ENCODE measurements around the gene CACNA1C.

Gene CACNA1C

DNA sequence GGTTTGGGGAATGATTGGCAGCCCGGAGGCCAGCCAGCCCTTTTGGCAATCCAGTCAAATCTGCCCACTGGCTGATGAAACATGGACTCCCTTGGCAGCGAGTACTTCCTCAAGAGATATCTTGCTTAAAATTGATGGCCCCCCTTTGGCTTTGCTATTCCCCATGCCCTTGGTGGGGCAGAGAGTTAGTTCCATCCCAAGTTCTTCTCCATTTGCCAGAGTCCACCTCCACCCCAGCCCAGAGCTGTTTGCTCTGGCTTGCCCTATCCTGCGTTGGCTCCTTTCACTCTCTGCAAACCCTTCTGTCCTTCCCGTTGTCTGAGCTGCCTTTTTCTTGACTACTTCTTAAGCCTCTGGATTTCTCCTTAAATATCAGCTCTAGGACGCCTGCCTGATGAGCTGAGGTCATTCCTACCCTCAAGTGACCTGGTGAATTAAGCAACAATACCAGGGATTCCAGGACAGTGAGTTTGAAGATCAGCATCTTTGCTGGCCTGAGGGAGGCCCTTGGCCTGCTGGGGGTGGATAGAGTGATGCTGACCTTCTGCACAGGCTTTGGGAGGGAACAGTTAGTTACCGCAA, 212.0 kb downstream of the CACNA1C start:
- DNase-seq: no peak

DNA sequence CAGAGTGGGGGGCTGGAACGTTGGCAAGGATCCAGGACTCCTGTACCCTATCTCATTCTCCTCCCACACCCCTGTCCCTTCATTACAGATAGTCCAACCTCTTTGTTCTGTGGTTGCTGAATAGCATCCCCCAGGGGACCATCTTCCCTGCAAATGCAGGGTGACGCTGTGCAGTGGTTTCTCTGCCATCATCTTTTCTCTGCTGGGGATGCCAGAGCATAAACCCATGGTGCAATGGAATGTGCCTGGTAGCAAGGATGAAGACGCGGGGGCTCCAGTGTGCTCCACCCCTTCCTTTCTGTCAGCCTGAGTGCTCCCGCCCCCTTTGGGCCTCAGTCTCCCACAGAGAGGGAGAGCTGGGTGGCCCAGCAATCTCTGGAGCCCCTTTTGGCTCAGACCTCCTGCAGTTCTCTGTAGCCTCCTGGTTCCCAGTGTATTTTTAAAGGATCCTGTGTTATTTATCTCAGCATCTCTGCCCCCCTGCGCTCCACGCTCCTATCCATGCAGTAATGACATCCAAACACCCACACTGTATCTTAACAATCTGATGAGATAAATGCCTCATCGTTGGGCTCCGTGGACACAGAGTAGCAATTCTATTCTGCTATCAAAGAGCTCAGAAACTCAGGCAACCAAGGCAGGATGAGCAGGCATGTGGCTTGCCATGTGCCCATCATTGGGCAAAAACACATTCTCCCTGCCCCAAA, 212.8 kb downstream of the CACNA1C start:
- DNase-seq: no peak

DNA sequence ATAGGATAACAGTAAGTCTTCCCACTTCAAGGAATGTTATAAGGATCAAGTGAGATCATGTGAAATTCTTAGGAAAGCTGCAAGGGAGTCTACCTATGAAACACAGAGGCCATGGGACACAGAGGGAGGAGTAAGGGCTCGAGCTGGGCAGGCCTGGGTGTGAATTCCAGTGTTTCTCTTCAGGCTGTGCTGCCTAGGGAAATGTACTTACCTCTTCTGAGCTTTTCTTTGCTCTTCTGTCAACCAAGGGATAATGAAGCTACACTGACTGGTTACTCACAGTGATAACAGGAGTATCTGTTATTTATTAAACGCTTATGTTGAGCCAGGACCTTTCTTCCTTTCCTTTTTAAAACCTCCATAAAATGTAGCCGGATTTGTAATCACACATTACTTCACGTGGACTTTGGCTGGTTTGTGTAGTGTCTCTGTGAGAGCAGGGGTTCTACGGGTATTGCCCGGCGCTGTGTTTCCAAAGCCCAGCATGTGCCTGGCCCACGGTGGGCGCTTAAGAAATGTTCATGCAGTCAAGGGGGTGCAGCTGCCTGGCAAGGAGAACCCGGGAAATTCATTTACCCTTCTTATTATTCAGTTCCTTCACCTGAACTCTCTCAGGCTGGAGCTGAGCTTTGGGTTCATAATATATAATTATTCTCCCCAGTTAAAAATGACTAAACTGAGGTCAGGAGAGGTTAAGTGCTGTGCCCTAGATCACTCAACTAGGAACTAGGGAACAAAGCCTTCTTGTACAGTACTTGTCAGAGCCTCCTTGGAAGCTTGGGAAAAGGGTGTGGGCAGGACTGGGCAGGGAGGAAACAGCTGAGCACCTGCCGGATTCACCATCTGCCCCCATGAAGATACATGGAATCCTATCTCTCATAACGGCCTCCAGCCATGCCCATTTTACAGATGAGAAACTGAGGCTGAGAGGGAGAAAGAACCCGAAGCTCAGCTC, 214.2 kb downstream of the CACNA1C start:
- no peak for DNase-seq

DNA sequence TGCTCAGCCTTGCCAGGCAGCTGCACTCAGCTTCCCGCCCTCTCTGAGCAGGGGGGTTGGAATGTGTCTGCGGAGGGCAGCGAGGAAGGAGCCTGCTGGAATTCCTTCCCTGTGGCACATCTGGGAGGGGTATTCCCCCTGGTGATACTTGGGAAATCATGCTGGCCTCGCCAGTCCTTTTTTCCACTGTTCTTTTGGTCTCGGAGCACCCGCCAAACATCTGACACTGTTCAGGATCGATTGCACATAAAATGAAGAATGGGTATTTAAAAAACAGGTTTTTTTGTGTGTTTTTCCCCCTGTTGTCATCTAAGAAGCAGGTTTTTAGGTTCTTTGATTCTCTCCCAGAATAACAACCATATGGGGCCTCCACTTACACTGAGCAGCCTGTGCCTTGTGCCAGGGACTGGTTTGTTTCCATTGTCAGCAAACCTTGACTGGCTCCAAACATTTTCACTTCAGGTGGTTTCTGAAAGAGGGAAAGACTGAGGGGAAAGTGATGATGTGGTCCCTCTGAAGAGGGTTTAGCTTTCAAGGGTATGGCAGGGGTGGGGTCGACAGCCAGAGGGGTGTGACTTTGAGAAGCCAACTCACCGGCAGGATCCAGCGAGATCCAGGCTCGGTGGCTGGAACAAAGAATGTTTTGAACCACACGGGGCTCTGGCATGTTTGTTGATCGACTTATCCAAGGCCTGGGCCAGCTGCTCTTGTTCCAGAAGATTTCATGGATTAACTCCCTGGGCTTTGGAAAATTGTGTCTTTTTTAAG, 215.1 kb downstream of the CACNA1C start:
- no peak for DNase-seq

DNA sequence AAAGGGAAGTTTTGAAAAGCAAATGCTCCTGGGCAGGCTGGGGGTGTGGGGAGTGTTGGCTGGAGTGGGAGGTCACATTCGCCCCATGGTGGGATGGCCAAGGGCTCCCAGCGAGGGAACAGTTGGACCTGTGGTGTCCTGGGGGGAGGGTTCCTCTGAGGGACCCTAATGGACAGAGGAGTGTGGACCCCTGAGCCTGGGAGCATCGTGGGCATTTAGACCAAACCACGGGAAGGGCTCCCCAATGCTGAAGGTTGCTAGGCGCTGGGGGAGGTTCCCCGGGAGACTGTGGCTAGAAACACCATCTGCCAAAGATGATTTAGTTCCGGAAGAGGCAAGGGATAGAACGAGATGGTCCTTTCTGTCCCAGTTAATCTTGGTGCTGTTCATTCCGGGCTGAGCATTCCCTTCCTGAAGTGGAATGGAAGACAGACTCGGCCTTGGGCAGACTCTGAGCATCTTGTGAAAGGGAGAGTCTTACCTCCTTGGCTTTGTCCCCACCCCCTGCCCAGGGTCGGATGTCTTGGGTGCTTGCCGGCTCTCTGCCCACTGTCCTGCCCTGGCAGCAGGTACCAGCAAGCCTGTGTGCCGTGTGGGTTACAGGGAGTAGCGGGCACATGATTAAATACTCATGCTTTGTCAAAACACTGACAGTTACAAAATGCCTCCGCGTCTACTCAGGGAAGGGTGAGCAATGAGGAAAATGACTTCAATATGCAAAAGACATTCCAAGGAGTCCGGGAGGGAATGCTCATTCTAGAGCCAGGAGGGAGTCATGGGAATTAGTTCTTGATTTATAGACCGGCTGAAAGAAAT, 215.9 kb downstream of the CACNA1C start:
- DNase-seq: no peak

DNA sequence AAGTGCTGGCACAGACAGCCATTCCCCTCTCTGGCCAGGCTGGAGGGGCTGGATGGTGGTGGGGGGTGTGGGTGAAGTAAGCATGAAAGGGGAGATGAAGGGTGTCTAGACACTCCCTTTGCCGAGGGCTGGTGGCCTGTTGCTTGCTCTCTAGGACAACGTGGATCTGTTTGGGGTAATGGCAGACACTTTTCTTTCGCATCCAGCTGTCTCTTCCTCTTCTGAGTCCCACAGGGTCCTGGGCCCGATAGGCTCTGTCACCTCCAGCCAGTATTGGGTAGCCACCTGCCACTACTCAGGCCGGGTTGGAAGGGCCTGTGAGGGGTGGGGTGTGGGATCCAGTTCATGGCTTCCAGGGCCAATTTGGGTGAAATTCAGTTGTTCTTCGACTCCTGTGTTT, 218.1 kb downstream of the CACNA1C start:
- DNase-seq: no peak

DNA sequence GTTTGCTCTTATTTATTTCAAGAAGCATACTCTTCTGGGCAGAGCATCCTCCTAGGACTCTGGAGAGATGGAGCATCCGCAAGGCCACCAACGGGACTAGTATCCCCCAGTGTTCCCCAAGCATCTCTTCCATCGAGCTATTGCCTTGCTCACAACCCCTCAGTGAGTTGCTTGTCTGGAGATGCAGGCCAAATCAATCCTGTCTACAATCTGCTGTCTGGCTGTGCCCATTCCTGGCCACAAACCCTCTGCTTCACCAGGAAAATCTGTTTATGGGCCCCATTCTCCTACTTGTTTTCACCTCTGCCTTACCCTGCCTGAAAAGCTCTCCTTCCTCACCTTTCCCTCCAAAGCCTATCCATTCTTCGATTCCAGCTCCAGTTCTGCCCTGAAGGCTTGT, 219.2 kb downstream of the CACNA1C start:
- no peak for DNase-seq

DNA sequence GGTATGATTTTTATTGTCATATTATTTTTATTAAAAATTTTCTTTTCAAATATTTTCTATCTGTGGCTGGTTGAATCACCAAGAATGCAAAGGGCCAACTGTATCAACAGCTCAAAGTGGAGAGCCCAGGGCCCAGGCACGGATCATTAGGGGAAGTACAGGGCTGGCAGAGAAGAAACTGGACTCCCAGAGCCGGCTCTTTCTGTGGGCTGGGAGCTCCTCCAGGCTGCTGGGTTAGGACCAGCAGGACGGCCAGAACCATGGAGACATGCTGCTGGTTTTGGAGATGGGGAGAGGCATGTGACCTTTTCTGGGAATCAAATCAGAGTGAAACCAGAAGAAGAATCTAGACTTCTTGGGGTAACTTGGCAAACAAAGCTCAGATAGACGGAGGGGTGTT, 220.5 kb downstream of the CACNA1C start:
- DNase-seq: no peak

DNA sequence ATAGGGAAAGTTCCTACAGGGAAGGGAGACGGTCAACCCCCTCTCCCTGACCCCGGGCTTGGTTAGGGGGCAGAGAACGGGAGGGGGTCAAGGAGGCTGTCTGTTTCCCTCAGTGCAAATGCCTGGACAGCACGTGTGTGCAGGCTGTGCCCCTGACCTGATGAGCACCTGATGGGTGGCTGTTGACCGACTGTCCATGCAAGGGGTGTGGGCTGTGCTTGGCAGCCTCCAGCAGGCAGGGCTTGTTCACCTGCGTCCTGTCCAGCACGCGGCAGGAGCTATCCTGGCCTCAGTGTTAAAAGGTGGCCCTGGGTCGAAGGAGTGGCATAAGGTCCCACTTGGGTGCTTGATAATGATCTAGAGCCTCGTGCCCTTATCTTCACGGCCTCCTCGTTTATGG, 221.0 kb downstream of the CACNA1C start:
- DNase-seq: no peak

DNA sequence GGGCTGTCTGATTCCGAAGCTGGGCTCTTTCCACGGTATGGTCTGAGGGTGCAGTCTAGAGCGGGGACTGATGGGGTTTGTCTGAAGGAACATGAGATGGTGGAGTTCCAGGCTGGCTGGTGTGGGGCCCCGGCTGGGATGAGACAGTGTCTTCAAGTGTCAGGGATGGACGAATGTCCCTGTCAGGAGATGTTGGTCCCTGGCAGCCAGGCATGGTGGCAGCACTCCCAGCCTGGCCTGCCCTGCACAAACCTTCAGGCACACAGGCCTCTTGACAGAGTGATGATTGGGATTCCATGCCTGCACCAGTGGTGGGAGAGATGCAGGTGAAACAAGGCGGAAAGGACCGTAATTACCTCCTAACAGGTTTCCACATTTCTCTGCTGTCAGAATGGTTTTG, 221.9 kb downstream of the CACNA1C start:
- DNase-seq: no peak

DNA sequence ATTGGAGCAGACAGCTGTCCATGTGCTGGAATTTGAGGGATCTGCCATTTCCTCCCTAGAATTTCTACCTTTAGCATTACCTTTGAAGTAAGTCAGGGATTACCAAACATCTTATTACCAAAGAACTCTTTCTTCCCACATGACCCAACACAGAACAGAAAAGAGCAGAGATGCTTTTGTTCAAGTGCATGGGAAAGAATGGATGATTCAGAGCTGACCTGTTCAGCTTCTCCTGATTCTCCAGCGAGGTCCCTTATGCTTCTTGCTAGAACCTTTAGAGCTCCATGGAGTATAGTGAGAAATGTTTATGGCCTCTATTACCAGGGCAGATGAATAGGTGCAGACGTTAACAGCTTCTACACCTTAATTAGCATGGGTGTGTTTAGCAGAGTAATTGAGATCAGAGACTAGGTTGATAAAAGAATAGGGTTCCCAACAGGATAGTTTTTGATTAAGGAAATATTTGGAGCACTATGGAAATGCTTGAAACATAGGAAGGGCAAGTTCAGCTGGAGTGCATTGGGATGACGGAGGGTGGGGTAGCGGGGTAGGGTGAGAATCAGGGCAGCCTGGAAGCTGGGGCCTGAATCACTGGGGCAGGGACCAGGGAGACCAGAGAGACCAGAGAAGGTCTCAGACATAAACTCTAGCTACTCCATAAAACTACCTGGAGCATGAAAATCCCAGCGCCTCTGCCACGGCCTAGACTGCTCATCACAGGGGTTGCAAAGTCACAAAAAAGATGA, 223.7 kb downstream of the CACNA1C start:
- no peak for DNase-seq

DNA sequence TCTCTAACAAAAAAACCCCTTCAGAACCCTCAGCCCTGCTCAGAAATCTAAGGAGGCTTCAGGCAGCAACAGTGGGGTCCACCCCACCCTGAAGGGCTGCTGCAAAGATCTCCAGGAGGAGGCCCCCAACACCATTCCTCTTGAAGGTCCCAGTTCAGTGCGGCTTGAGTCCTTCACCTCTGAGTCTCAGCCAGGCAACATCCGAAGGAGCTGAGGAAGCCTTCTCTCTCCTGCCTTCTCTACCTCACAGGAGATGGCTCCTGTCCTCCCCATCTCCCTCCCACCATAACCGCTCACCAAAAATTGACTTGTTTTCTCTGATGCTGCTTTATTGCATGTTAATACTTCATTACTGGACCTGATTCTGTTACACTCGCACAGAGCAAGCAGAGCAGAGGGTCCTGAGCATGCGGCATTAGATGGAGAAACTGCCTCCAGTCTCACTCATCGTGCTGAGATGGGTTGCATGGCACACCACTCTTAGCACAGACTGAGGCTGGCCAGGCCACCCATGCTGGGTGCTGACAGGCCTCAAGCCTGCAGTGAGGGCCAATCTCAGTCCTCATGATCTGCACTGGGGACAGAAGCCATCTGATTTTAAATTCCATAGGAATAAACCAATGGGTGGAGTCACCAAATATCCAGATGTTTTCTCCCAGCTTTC, 224.8 kb downstream of the CACNA1C start:
- DNase-seq: no peak

DNA sequence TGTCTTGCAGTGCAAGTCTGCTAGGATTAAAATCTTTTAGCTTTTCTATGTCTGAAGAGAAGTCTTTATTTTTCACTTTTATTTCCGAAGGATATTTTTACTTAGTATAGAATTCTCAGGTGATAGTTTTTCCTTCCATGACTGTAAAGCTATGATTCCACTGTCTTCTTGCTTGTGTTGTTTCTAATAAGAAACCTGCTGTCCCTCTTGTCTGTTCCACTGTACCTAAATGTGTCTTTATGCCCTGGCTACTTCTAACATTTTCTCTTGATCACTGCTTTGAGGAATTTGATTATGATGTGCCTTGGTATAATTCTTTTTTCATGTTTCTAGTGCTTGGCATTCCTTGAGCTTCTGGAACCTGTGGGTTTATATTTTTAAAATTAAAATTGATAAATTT, 228.7 kb downstream of the CACNA1C start:
- DNase-seq: no peak

DNA sequence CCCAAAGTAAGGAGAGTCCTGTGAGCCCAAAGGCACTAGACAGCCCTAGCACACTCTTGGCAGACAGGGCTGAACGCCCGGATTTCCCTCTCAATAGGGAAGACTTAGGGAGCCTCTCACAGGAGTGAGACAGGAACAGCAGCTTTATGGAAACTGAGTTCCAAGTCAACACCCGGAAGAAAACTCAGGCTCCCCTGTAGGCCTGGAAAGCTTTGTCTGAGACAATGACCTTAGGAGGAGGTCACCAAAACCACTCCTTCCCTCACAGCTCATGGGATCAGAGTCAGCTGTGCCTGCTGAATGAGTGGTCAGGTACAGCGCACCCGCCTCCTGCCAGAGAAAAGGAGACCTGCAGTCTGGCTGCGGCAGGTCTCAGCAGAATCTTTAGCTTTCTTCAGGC, 229.5 kb downstream of the CACNA1C start:
- DNase-seq: no peak

DNA sequence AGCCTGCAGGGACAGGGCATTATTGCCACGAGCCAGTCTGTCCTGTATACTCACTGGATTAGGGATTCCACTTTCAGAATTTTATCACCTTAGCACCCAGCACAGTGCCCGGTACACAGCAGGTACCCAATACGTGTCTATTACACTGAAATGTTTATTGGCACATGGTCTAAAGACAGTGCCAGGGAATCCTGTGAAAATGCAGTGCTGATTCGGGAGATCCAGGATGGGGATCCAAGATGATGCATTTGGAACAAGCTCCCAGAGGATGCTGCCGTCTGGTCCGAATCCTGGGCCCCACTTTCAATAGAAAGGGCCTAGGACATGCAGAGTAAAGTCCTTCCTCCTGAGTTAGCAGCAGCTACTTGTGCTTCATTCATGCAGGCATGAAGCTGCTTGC, 230.7 kb downstream of the CACNA1C start:
- no peak for DNase-seq

DNA sequence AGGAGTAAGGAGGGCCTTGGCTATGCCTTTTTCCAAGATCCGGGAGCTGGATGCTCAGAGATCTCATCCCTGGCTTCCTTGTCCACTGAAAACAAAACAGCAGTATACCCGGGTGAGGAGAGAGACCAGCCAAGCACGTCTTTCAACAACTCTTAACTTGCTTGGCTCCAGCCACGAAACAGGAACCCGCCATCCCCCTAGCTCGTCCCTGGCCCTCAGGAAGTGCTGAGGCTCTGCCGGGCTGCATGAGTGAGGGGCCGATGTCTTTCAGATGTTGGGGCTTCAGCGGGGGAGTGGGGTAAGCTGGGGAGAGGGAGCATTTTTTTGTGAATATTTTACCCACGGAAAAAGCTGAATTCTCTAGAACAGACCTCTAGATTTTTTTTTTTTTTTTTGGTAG, 231.1 kb downstream of the CACNA1C start:
- no peak for DNase-seq

DNA sequence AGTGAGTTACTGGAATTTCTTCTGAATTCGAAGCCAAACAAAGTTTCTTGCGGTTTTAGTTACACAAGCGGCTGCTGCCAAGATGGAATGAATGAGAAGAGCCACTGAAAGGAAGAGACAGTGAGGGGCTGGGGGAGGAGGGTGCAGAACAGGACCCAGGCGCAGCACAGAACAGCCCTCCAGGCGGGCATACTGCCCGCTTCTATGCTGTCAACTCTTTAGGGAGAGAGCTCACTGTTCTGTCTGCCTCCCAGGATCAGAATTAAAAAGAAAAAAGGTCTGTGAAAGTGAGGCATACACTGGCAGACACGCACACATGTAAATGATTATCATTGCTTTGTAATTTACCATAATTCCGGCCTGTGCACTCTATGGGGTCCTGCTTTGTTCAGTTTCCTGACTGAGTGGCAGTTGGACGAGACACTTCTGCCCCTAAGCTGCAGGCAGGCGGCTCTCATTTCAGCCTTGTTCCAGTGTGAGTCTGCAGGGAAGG, 231.6 kb downstream of the CACNA1C start:
- DNase-seq: no peak

DNA sequence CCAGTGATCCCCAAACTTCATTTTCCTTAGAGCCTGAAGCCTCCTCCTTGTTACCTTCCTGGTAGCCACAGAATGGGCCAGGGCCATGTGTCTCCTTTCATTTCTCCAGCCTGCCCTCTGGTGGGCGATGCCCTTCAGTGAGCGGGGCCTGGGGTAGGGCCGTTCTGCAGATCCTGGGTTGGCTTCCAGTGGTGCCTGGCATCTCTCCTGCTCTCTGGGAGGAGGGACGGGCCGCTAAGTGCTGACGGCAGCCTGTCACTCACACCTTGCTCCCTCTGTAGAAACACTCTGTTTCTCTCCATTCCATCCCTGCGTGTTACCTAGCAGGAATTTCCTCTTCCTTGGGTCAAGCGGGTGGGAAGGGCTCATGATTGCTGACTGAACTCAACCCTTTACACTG, 232.1 kb downstream of the CACNA1C start:
- DNase-seq: peak; percentile 71

DNA sequence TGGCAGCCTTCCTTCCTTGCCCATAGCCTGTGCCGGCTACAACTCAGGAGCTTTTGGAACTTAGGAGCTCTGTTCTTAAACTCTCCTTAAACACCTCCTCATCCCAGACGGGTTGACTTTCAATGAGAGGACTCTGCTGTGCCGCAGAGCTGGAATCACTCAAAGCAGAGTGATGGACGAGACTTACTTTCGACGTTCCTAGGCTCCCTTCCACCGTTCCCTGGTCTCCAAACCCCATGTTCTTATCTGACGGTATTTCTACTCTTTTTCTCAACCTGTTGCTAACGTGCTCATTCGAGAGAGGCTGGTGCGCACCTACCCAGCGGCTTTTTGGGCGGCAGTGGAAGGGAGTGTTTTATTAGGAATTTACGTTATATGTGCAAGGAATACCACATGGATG, 232.7 kb downstream of the CACNA1C start:
- no peak for DNase-seq

DNA sequence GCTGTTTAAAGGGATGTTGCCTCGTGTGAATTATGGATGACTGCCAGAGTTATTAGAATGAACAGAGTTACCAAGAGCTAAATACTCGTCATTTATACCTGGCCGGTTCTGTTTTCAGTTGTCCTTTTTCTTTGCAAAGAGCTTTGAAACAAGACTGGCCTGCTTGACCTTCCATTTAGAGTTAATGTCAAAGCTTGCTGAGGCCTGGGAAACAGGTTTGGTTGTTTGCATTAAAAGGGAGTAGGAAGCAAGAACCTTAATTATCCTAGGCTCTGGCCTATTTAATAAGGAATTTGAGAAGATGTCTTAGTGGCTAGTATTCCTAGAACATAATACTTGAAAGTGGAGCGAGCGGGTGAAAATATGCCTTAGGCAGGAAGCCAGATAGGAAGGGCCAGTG, 233.3 kb downstream of the CACNA1C start:
- no peak for DNase-seq

All from stimulated activated CD8-positive, alpha-beta memory T cell treated with anti-CD3 and anti-CD28 coated beads, Interleukin-4, amount 100 ng/mL, for 48 hours (primary cell).